Measurements from ENCODE around the gene GRIK5. TPM values are rescaled to one million over a fixed set of nuclear protein-coding genes. Genes with fewer than 3 reads are reported as not detected.
A peak's percentile ranks its signal among the peaks of the same experiment; 100 is the strongest.

The GRIK5 gene, protein sequence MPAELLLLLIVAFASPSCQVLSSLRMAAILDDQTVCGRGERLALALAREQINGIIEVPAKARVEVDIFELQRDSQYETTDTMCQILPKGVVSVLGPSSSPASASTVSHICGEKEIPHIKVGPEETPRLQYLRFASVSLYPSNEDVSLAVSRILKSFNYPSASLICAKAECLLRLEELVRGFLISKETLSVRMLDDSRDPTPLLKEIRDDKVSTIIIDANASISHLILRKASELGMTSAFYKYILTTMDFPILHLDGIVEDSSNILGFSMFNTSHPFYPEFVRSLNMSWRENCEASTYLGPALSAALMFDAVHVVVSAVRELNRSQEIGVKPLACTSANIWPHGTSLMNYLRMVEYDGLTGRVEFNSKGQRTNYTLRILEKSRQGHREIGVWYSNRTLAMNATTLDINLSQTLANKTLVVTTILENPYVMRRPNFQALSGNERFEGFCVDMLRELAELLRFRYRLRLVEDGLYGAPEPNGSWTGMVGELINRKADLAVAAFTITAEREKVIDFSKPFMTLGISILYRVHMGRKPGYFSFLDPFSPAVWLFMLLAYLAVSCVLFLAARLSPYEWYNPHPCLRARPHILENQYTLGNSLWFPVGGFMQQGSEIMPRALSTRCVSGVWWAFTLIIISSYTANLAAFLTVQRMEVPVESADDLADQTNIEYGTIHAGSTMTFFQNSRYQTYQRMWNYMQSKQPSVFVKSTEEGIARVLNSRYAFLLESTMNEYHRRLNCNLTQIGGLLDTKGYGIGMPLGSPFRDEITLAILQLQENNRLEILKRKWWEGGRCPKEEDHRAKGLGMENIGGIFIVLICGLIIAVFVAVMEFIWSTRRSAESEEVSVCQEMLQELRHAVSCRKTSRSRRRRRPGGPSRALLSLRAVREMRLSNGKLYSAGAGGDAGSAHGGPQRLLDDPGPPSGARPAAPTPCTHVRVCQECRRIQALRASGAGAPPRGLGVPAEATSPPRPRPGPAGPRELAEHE
- 1 to 10 TPM in 1 of 2 donors, under 1 TPM in 1; 0.83 to 1.6 TPM for total RNA-seq
- polyA plus RNA-seq, result under 1 TPM; 0.26 TPM
- long read RNA-seq, donor 1, result 0 reads
- long read RNA-seq, donor 2, result 0 reads
- long read RNA-seq, donor 3, result 0 reads
- long read RNA-seq, donor 4, result 0 reads
- long read RNA-seq, donor 5, partial matches to known transcripts, result 5 of 6 reads
- long read RNA-seq, donor 5, other reads (novel, unspliced or antisense), result 0 of 6 reads

DNA sequence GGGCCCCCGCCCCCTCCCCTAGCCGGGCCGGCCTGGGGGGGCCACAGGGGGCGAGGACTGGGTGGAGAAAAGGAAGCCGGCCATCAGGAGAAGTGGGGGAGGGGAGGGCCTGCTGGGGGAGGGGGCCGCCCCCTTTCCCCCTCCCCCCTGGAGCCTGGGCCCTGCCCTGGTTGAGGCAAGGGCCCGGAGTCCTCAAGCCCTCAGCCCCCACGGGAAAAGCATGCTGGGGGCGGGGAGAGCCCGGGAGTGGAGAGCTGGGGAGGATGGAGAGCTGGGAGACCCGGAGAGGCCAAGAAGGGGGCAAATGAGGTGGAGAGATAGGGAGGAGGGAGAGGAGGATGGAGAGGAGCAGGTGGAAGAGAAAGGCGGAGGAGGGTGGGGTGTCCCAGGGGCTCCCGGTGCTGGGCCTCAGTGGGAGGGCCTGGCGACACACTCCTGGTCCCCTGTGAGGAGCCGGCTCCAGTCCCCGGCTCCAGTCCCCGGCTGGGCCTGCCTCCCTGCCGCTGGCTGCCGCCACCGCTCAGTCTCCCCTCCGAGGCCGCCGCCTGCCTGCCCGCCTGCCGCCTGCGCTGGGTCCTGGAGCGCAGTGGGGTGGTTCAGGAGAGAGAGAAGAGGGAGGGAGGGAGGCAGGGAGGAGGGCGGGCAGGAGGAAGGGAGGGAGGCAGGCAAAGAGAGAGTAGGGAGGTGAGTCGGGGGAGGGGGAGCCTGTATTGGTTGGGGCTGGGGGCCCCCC is at the start of gene GRIK5:
Gene GRIK5, minus strand, starts transcription at position 588 of the 733 bp plus-strand sequence. CDS start 4,436 bp downstream, outside the sequence.
- Histone ChIP-seq H3K4me1 (ENCODE audit: control insufficient read depth in 5 of 5, insufficient read depth in 5 of 5, low read length in 5 of 5) (peaks cover 0 to 4% (median 0%) of the 10 kb centered on the region in 5 donors), H3K9me3 (ENCODE audit: control insufficient read depth in 4 of 4, insufficient read depth in 3 of 4, low read length in 3 of 4) (peaks cover 0 to 3% (median 0%) of the 10 kb centered on the region in 4 donors), H3K9ac (ENCODE audit: insufficient read depth in 1 of 2, low read length in 2 of 2) (no peak within 1 kb of the TSS), H3K4me3 (no peak within 1 kb of the TSS), H3K36me3 (ENCODE audit: control insufficient read depth in 4 of 4, insufficient read depth in 4 of 4, low read length in 4 of 4) (no peaks in the 10 kb centered on the region), H3K27ac (ENCODE audit: low read depth in 1 of 2, low read length in 1 of 2) (no peak within 1 kb of the TSS), H3K27me3 (ENCODE audit: control insufficient read depth in 3 of 3, insufficient read depth in 3 of 3, low read length in 2 of 3) (peaks cover 0 to 17% (median 14%) of the 10 kb centered on the region in 3 donors)
- peak in 2 of 3 donors; percentile 41 to 46 for DNase-seq
- no peak for ATAC-seq (ENCODE audit: insufficient read depth, low FRiP score)
- 1 to 16% methylated on average over 22 to 28 of the region's 29 CpGs for WGBS, 2 donors
- no peak for TF ChIP-seq CTCF (IDR thresholded peaks at IDR 0.05; ENCODE audit: control extremely low read depth, extremely low read depth)

DNA sequence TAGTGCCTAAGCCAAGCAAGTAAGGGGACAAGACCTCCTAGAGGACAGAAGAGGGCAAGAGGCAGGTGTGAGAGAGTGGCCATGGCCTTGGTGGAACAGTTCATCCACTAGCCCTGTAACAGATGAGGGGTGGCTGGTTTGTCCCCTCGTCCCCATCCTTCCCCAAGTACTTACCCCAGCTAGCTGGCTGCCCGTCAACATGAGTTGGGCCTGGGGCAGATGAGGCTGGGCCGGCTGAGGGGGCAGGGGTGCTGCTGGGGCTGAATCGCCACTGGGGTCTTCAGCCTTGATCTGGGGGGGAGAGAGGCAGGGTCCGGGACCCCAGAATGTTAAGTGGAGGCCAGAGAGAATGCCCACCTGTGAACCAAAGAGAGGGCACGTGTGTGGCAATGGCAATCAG is 47.1 kb upstream of the GRIK5 start:
- H3K9me3 ChIP-seq (ENCODE audit: control insufficient read depth in 4 of 4, insufficient read depth in 3 of 4, low read length in 3 of 4), result no peaks in the 10 kb centered on the region
- no peak for DNase-seq
- no peak overlapping the region for H3K4me3 ChIP-seq
- 88 to 95% methylated on average over 6 of the region's 6 CpGs for WGBS, 2 donors
- no peaks in the 10 kb centered on the region for H3K36me3 ChIP-seq (ENCODE audit: control insufficient read depth in 4 of 4, insufficient read depth in 4 of 4, low read length in 4 of 4)
- no peaks in the 10 kb centered on the region for H3K27me3 ChIP-seq (ENCODE audit: control insufficient read depth in 3 of 3, insufficient read depth in 3 of 3, low read length in 2 of 3)
- H3K4me1 ChIP-seq (ENCODE audit: control insufficient read depth in 5 of 5, insufficient read depth in 5 of 5, low read length in 5 of 5), result peaks cover 0 to 2% (median 0%) of the 10 kb centered on the region in 5 donors
- no peak for TF ChIP-seq CTCF (IDR thresholded peaks at IDR 0.05; ENCODE audit: control extremely low read depth, extremely low read depth)
- H3K27ac ChIP-seq (ENCODE audit: low read depth in 1 of 2, low read length in 1 of 2), result no peak overlapping the region
- ATAC-seq (ENCODE audit: insufficient read depth, low FRiP score), result no peak
- H3K9ac ChIP-seq (ENCODE audit: insufficient read depth in 1 of 2, low read length in 2 of 2), result no peak overlapping the region

DNA sequence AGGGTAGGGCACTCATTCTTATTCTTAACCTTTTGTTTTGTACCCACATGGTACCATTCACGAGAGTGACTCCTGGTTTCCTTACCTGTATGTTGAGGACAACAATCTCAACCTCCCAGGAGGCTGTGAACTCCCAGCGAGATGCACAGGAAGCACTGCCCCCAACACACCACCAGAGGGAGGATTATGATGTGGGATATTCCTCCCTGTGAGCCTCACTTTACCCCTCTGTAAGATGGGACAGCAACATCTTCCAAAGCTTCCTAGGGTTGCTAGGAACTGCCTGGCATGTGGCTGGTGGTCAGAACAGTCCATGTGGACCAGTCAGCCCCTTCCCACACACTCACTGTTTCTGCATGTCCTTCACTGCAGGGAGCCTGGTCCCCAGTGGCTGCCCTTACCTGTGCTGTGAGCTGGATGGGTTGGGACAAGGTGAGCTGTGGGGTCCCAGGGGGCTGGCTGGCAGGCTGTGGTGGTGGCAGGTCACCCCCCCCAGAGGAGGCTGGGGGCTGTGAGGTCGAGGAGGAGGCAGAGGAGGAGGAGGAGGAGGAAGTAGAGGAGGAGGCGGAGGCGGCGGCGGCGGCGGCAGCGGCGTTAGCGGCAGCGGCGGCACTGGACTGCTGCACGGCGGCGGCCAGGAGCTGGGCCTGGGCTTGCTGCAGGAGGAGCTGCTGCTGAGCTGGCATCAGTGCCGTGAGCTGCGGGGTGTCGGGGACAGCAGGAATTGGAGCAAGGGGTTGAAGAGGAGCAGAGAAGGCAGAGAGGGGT is 46.5 kb upstream of the GRIK5 start:
- H3K4me3 ChIP-seq, result no peak overlapping the region
- H3K27ac ChIP-seq (ENCODE audit: low read depth in 1 of 2, low read length in 1 of 2), result no peak overlapping the region
- H3K36me3 ChIP-seq (ENCODE audit: control insufficient read depth in 4 of 4, insufficient read depth in 4 of 4, low read length in 4 of 4), result no peaks in the 10 kb centered on the region
- no peak for DNase-seq
- H3K27me3 ChIP-seq (ENCODE audit: control insufficient read depth in 3 of 3, insufficient read depth in 3 of 3, low read length in 2 of 3), result no peaks in the 10 kb centered on the region
- H3K4me1 ChIP-seq (ENCODE audit: control insufficient read depth in 5 of 5, insufficient read depth in 5 of 5, low read length in 5 of 5), result no peaks in the 10 kb centered on the region
- TF ChIP-seq CTCF (IDR thresholded peaks at IDR 0.05; ENCODE audit: control extremely low read depth, extremely low read depth), result no peak
- no peaks in the 10 kb centered on the region for H3K9me3 ChIP-seq (ENCODE audit: control insufficient read depth in 4 of 4, insufficient read depth in 3 of 4, low read length in 3 of 4)
- whole genome bisulfite sequencing, 2 donors, result 92 to 94% methylated on average over 16 to 20 of the region's 20 CpGs
- no peak for ATAC-seq (ENCODE audit: insufficient read depth, low FRiP score)
- no peak overlapping the region for H3K9ac ChIP-seq (ENCODE audit: insufficient read depth in 1 of 2, low read length in 2 of 2)

Data from lung (tissue), 16 donors.